HG03159 (cell line): ENCODE results near the gene SPOCK3.

Experiments used
- ATAC-seq: cut with Tn5 transposase; IDR thresholded peaks from one replicate; pipeline ENCODE4 v1.9.1; 2021; ENCODE audit warnings: mild to moderate bottlenecking, moderate library complexity; ENCODE audit not compliant: unreplicated experiment

The SPOCK3 gene

GRCh38 chr4:167049257-167049656 is 185.0 kb downstream of the SPOCK3 start:
- ATAC-seq = no peak

GRCh38 chr4:167041524-167041923 is 192.8 kb downstream of the SPOCK3 start:
- ATAC-seq = no peak

DNA sequence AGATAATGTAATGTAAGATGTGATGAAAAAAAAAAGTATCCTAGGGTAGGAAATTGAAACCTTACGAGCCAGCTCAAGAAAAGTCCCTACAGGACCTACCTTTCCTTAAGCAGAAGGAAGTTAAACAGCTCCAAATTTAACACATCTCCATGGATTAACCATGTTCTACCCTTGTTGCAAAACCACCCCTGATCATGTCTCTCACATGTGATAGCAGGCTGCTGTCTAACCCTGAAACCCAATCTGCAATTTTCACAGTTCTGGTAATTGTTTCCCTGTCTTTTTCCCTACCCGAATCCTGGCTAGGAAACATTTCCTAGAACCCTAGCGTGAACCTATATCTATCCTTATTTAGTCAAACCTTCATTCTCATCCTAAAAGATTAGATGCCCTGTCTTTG is 198.9 kb downstream of the SPOCK3 start:
- ATAC-seq = no peak

GRCh38 chr4:167034983-167035382 is 199.3 kb downstream of the SPOCK3 start:
- no peak for ATAC-seq

GRCh38 chr4:167032871-167033270 is 201.4 kb downstream of the SPOCK3 start:
- no peak for ATAC-seq

DNA sequence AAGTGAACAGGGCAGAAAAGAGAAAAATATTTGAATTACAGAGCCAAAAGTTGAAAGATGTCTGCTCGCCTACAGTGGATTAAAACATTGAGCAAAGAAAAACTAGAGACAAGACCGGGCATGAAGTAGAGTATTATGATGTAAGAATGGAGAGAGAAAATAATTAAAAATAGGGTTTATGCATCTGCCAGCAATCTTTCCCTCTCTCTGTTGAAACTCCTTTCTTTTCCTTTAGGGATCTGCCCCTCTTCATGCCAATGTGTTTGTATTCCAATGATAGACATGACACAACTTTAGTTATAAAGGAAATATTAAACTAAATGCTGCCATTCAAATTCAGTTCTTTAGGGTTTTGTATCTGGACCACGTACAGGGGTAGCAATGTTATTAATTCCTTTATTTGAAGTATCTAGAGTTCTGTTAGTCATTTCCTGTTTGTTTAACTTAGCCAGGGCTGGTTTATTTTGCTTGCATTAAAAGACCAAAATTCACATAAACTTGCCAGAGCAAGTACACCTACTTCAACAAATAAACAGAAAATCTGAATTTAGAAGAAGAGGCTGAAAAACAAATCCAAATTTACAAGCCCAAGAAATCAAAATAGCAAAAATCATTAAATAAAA is 202.6 kb downstream of the SPOCK3 start:
- no peak for ATAC-seq

GRCh38 chr4:167028976-167029375 is 205.3 kb downstream of the SPOCK3 start:
- ATAC-seq = no peak

DNA sequence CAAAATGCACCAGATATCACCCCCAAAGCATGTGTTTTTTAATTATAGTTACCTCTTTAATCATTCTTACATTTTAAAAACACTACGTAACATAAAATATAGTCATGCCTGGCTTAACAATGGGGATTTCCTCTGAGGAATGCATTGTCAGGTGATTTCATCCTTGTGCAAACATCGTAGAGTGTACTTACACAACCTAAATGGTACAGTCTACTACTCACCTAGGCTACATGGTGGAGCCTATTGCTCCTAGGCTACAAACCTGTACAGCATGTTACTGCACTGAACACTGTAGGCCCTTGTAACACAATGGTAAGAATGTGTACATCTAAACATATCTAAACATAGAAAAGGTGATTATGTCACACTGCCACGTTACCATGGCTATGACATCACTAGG is 208.6 kb downstream of the SPOCK3 start:
- no peak for ATAC-seq

GRCh38 chr4:167023364-167023925 is 210.8 kb downstream of the SPOCK3 start:
- ATAC-seq = no peak

DNA sequence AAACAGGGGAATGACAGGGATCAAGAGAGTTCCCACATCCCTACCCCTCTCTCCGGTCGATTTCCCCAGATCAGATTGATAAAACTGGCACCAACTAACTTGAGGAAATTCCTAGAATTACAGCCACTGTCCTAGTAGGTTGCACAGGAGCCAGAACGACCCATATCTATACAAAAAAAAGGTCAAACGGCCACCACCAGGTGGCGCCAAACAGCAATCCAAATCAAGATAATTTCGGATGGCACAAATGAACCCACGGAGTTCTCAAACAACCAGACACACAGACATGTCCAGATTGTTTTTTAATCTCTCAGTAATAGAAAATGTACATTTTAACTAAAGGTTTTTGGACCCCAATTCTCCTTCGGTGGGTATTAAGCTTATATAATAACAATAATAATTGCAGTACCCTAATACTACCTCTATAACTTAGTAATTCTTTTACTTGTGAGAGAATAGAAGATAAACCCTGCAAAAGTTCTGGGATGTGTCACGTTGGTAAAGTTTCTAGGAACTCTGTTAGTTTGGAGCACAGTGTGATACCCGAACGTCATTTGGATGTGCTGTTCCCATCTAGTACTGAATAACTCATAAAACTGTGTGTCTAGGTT is 212.6 kb downstream of the SPOCK3 start:
- ATAC-seq = peak; percentile 81

DNA sequence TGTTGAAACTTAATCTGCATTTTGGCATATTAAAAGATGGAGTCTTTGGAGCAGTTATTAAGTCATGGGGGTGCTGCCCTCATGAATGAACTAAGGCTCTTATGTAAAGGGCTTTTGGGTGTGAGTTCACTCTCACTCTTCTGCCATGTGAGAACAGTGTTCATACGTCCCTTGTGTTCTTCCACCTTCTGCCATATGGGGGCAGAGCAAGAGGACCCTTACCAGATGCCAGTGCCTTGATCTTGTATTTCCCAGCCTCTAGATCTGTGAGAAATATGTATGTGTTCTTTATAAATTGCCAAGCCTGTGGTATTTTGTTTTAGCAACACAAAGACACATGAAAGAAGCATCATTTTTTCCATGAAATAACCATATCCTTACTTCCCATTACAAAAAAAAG is 213.9 kb downstream of the SPOCK3 start:
- peak; percentile 50 for ATAC-seq

DNA sequence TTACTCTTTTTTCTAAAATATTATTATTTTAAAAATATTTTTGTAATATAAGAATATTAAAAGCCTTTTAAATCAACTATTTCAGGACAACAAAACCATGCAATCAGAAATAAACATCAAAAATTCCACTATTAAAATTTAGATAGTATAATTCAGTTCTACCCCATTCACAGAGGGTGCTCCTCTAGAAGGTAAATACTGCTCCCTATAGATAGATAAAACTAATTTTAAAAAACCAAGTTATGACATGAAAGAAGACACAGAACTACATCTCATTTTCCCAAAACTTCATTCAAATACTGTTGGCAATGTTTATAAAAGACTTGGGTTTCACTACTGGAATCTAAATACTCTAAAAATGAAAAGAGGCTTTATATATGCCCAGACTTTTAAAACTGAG is 219.3 kb downstream of the SPOCK3 start:
- no peak for ATAC-seq

GRCh38 chr4:167003326-167003725 is 231.0 kb downstream of the SPOCK3 start:
- no peak for ATAC-seq

DNA sequence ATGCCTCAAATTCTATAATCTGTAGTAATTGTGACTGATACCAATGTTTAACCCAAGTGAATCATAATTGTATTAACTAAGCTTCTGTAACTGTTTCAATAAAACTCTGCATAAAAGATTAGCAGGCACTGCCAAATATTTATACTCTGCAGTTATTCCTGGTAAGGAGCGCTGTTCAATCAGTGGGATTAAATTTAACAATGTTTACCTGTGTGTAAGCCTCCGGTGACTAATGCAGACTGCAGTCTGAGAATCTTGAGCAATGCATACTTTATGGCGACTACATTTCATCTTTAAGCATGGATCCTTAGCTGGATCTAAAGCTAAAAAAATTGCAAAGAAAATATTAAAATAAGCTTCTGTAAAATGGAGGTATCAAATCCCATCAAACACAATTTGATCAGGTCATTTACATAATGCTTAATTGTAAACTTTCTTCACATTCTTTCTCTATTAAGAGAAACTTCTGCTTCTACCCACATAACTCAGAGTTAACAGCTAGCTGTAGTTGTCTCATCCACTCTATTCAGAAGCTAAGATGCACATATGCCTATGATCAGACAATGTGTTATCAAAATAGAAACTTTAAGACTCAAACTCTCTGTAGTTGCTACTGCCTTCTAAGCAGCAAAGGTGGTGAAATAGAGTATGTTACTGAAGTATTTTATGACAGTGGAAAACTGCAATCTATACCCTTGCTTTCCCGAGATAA is 234.0 kb downstream of the SPOCK3 start:
- ATAC-seq = no peak

DNA sequence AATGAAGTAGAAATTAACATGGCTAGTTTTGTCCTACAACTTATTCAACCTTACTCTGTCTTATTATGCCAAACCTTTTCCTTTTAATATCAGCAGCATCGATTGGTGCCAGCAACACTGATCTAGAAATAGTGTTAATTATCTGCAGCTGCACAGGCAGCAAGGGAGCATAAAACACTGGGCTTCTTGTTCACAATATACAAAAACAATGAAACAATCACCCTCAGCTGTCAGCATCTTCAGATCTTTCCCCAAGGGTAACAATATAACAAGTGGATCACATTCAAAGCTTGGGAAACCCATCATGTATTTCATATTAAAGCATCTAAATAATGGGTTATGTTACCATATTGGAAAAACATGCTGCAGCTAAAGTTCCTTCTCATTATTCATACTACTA is 238.1 kb downstream of the SPOCK3 start:
- ATAC-seq = no peak

DNA sequence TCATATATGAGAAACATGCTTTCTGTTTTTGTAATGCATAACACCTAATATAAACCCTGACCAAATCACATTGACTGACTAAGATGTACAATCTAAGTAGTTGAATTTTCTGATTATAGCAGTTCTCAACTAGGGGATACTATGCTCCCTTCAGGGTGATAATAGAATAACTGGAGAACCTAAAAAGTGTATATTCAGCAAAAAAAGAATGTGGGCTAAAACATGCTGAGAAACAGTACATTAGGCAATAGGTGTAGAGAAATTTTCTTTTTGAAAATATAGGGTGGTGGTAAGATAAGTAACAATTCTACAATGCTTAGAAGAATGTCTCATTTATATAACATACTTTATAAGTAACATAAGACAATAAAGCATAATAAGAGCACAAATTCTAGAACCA is 239.6 kb downstream of the SPOCK3 start:
- ATAC-seq = no peak

GRCh38 chr4:166991006-166991561 is 243.2 kb downstream of the SPOCK3 start:
- ATAC-seq = no peak

DNA sequence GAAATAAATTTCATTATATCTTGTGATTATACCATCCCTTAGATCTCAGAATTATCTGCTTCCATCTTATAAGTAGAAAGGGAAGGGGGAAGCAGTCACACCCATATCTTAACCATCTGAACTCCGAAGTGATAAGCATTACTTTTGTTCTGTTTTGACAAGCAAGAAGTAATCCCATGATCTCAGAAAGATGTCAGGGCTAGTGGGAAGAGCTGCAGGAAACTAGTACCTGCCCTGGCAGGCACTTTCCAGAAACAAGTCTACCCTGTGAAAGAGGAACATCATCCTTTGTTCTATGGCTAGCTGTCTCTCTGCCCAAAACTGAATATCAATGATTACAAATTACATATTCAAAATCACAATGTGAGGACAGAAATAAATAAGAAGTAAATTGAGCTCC is 244.4 kb downstream of the SPOCK3 start:
- no peak for ATAC-seq

DNA sequence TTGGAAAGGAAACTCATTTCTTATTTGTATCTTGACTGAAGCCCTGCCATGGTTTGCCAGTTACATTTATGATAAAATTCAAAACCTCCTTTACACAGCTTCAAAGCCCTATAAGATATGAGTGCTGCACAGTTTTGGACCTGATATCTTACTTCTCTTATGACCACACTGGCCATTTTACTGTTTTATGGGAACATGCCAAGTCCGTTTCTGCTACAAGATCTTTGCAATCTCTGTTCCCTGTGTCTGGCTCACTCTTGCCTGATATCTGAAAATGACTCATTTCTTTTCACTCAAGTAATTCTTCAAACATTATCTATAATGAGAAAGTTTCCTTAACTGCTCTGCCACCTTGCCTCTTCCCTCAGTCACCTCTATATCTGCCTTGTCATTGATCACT is 247.3 kb downstream of the SPOCK3 start:
- ATAC-seq = no peak

- ATAC-seq = no peak
Observed at GRCh38 chr4:166981847-166982246, 252.4 kb downstream of the SPOCK3 start.

DNA sequence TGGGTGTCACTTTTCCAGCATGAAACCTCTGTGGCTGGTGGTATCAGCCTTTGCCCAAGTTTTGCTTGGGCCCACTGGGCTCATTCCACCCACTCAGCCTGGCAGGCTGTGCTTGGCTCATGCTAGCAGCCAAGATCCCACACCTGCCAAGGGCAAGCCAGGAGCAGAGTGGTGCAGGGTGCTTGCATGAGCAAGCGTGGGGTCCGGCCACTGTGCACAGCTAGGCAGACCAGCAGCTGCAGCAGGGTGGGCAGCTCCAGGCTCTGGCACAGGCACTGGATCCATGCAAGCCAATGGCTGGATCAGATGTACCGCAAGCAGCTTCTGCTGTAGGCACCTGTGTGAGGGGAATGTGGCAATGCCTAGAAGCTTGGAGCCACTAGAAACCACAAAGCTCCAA is 253.9 kb downstream of the SPOCK3 start:
- ATAC-seq = no peak

DNA sequence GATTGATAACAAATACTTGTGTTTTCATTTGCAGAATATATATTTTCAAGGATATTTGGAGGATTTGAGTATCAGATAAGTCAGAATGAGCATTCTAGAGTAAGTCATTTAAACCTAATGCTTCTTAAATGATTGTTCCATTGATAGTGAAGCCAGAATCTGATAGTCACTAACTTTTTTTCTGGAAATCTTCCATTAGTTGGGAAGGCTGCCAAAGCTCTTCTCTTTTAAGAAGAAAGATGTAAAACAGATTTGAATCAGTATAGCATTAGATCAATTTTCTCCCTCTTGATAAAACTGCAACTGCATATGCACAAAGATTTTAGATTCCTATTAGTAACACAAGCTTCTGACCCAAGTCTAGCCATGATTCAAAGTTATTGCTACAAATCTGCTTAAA is 256.7 kb downstream of the SPOCK3 start:
- ATAC-seq = no peak
